CD14-positive monocyte (primary cell): ENCODE data around the gene IFT74. TPM values are rescaled to one million over a fixed set of nuclear protein-coding genes. Genes with fewer than 3 reads are reported as not detected.

Experiments used
- DNase-seq, 3 donors: peaks; one replicate each; pipeline ENCODE4 v3.0.0-alpha.2; 2011 to 2022
- H2AFZ ChIP-seq: 2 replicates; pipeline ENCODE4 v1.6.0; 2012; ENCODE audit warnings: mild to moderate bottlenecking, low read depth, low read length, inconsistent platforms; ENCODE audit not compliant: insufficient read depth, poor library complexity, severe bottlenecking
- H3K27ac ChIP-seq, 2 donors: 1 replicate in 1 of 2; 2 replicates in 1 of 2; pipeline ENCODE4 v1.5.1; 2012 to 2013; ENCODE audit warnings: low read length in 2 of 2, control low read depth in 1 of 2, inconsistent platforms in 1 of 2, low read depth in 1 of 2, mild to moderate bottlenecking in 1 of 2
- H3K27me3 ChIP-seq, 2 donors: one replicate each; pipeline versions ENCODE4 v1.6.0 to v1.6.1; 2011 to 2013; ENCODE audit warnings: low read length in 2 of 2; ENCODE audit not compliant: control insufficient read depth in 2 of 2, insufficient read depth in 2 of 2
- H3K36me3 ChIP-seq, 2 donors: replicated peaks in 1 of 2; 1 replicate in 1 of 2; 2 replicates in 1 of 2; pipeline versions ENCODE4 v1.5.1 to v1.6.1; 2012 to 2013; ENCODE audit warnings: low read length in 2 of 2, control low read depth in 1 of 2, inconsistent platforms in 1 of 2, mild to moderate bottlenecking in 1 of 2; ENCODE audit not compliant: insufficient read depth in 2 of 2, control insufficient read depth in 1 of 2
- H3K4me1 ChIP-seq, 2 donors: 1 replicate in 1 of 2; 2 replicates in 1 of 2; pipeline versions ENCODE4 v1.5.1 to v1.6.1; 2012 to 2013; ENCODE audit warnings: low read length in 2 of 2, control low read depth in 1 of 2, inconsistent platforms in 1 of 2, mild to moderate bottlenecking in 1 of 2, moderate library complexity in 1 of 2; ENCODE audit not compliant: insufficient read depth in 2 of 2, control insufficient read depth in 1 of 2
- H3K4me2 ChIP-seq: replicated peaks from 2 replicates; pipeline ENCODE3; 2012; ENCODE audit warnings: low read length, moderate library complexity, mild to moderate bottlenecking; ENCODE audit not compliant: poor library complexity, severe bottlenecking; ENCODE audit errors: extremely low read depth
- H3K4me3 ChIP-seq, 3 experiments: fragments of 200-600 bp in 1 of 3; sonication (generic) in 1 of 3; replicated peaks in 1 of 3; 1 replicate in 2 of 3; 2 replicates in 1 of 3; pipeline ENCODE4 v1.5.1; 2011 to 2013; ENCODE audit warnings: low read length in 3 of 3, mild to moderate bottlenecking in 3 of 3, control low read depth in 2 of 3, low read depth in 2 of 3, inconsistent platforms in 1 of 3, moderate library complexity in 1 of 3
- H3K79me2 ChIP-seq: 2 replicates; pipeline ENCODE4 v1.6.0; 2012; ENCODE audit warnings: mild to moderate bottlenecking, control low read depth, inconsistent platforms, low read length, moderate library complexity; ENCODE audit not compliant: insufficient read depth
- H3K9ac ChIP-seq: 2 replicates; pipeline ENCODE4 v1.6.0; 2017; ENCODE audit warnings: low read length, mild to moderate bottlenecking; ENCODE audit not compliant: insufficient read depth, poor library complexity, severe bottlenecking
- H3K9me3 ChIP-seq, 2 donors: replicated peaks in 1 of 2; 1 replicate in 1 of 2; 2 replicates in 1 of 2; pipeline versions ENCODE4 v1.5.1 to v1.6.1; 2012 to 2013; ENCODE audit warnings: low read length in 2 of 2, control low read depth in 1 of 2; ENCODE audit not compliant: control insufficient read depth in 1 of 2, insufficient read depth in 1 of 2
- H4K20me1 ChIP-seq: 2 replicates; pipeline ENCODE4 v1.6.0; 2012; ENCODE audit warnings: mild to moderate bottlenecking, low read length, control low read depth, moderate library complexity; ENCODE audit not compliant: insufficient read depth
- H3K27ac Mint-ChIP-seq, 7 donors: one replicate each; pipeline ENCODE4 v1.8.0; 2020; ENCODE audit warnings: mild to moderate bottlenecking in 7 of 7, mixed read lengths in 7 of 7, moderate library complexity in 6 of 7, inconsistent platforms in 2 of 7
- H3K27me3 Mint-ChIP-seq, 3 donors: one replicate each; pipeline ENCODE4 v1.8.0; 2021 to 2022; ENCODE audit warnings: low read depth in 3 of 3, mild to moderate bottlenecking in 3 of 3, mixed read lengths in 3 of 3, moderate library complexity in 3 of 3, inconsistent platforms in 1 of 3
- H3K36me3 Mint-ChIP-seq, 2 donors: one replicate each; pipeline ENCODE4 v1.8.0; 2020; ENCODE audit warnings: mixed read lengths in 2 of 2, inconsistent platforms in 1 of 2, mild to moderate bottlenecking in 1 of 2
- H3K4me1 Mint-ChIP-seq: one replicate; pipeline ENCODE4 v1.8.0; 2020; ENCODE audit warnings: mild to moderate bottlenecking, mixed read lengths
- H3K4me3 Mint-ChIP-seq, 2 donors: one replicate each; pipeline ENCODE4 v1.8.0; 2020; ENCODE audit warnings: mild to moderate bottlenecking in 2 of 2, mixed read lengths in 2 of 2, moderate library complexity in 1 of 2
- H3K9me3 Mint-ChIP-seq, 7 donors: one replicate each; pipeline ENCODE4 v1.8.0; 2020 to 2022; ENCODE audit warnings: mixed read lengths in 7 of 7, mild to moderate bottlenecking in 6 of 7, moderate library complexity in 6 of 7, inconsistent platforms in 2 of 7
- CTCF ChIP-seq: fragments of 200-600 bp; IDR thresholded peaks from one replicate; pipeline ENCODE4 v1.8.0; 2022; ENCODE audit warnings: antibody characterized with exemption, mild to moderate bottlenecking
- WGBS: methylation state at CpG from one replicate; pipeline ENCODE4 v1.1.5; 2013; ENCODE audit warnings: missing lambda C conversion rate; ENCODE audit not compliant: insufficient coverage; 5-methylcytosine and 5-hydroxymethylcytosine counted together
- intact Hi-C, 2 donors: fragments of 100-400 bp; cut with micrococcal nuclease; formaldehyde crosslinking; loops; one replicate each; pipeline versions ENCODE4 v1.15.0 to v1.15.1; 2023
- polyA plus RNA-seq, 3 donors: library from polyadenylated mRNA; depleted of rRNA in 1 of 3; unstranded in 2 of 3; stranded (reverse) in 1 of 3; fragments of 300-500 nt in 2 of 3; fragments of >200 nt in 1 of 3; fragmentation: Illumina TruSeq in 2 of 3; gene quantifications; 1 replicate in 2 of 3; 2 replicates in 1 of 3; pipeline ENCODE4 v1.2.3, GENCODE V29; 2012 to 2021

IFT74 gene
- polyA plus RNA-seq, 3 donors: 2.6 to 6.0 (median 3.7) TPM

DNA sequence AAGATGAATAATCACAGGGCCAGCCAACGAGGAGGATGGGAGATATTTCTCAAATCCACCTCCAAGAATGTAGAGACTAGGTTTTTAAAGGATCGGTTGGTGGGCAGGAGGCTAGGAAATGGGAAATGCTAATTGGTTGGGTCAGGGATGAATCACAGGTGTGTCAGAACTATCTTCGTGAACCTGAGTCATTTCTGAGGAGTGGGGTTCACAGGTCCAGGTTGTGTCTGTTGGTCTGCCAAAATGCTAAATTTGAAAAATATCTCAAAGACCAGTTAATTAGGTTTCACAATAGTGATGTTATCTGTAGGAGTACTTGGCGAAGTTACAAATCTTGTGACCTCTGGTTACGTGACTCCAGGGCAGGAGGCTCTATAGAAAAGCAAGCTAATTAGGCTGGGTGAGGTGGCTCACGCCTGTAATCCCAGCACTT, 6.6 kb upstream of the IFT74 start:
- H3K36me3 ChIP-seq: no peaks in the 10 kb centered on the region
- no peak for DNase-seq
- intact Hi-C loops: loop anchor here (5.0 kb wide), 1 partner anchor 57 kb away; the partner anchor contains the start of gene CAAP1 (in 2 of the 2)
- WGBS: 100% methylated on average over 1 of the region's 6 CpGs
- H4K20me1 ChIP-seq: no peaks in the 10 kb centered on the region
- TF ChIP-seq CTCF: no peak
- H3K27me3 ChIP-seq: no peaks in the 10 kb centered on the region
- peaks cover 29 to 39% of the 10 kb centered on the region in 2 donors for H3K4me1 ChIP-seq
- no peak overlapping the region for H3K4me2 ChIP-seq
- Mint-ChIP-seq H3K4me1 (peaks cover 35% of the 10 kb centered on the region), H3K4me3 (no peak overlapping the region), H3K27me3 (peaks cover 0 to 1% (median 0%) of the 10 kb centered on the region in 3 donors), H3K27ac (no peak overlapping the region), H3K9me3 (no peaks in the 10 kb centered on the region), H3K36me3 (no peaks in the 10 kb centered on the region)
- no peak overlapping the region for H3K4me3 ChIP-seq
- H3K9ac ChIP-seq: no peak overlapping the region
- no peaks in the 10 kb centered on the region for H3K9me3 ChIP-seq
- peaks cover 23% of the 10 kb centered on the region for H3K79me2 ChIP-seq
- no peak overlapping the region for H3K27ac ChIP-seq
- no peak overlapping the region for H2AFZ ChIP-seq

DNA sequence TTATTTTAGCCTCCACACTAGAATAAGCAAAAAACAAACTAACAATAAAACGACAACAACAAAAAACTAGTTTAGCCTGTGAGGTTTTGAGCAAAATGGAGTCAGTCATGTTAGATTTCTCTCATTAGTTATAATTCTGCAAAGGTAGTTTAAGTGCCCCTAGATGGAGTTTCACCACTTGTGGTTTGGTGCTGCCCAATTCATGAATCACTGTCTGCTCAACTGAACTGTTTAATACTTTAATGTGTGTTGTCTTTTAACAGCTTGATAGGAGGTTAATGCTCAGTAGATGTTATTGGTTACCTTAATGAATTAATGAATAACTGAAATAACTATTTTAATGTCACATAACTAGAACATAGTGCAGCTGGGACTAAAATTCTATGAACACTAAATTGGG, 5.7 kb upstream of the IFT74 start:
- Histone ChIP-seq H3K79me2 (peaks cover 15% of the 10 kb centered on the region), H2AFZ (no peak overlapping the region), H3K36me3 (no peaks in the 10 kb centered on the region), H3K4me1 (peaks cover 36 to 39% of the 10 kb centered on the region in 2 donors), H3K4me2 (no peak overlapping the region), H3K27ac (no peak overlapping the region), H3K27me3 (no peaks in the 10 kb centered on the region), H3K9ac (no peak overlapping the region), H4K20me1 (no peaks in the 10 kb centered on the region), H3K9me3 (no peaks in the 10 kb centered on the region), H3K4me3 (no peak overlapping the region)
- WGBS: no CpG with 5 or more reads among the region's 1 CpG
- intact Hi-C loops: no loop called here
- Mint-ChIP-seq H3K9me3 (no peaks in the 10 kb centered on the region), H3K4me1 (peaks cover 34% of the 10 kb centered on the region), H3K36me3 (no peaks in the 10 kb centered on the region), H3K27ac (no peak overlapping the region), H3K4me3 (no peak overlapping the region), H3K27me3 (peaks cover 0 to 1% (median 0%) of the 10 kb centered on the region in 3 donors)
- no peak for TF ChIP-seq CTCF
- no peak for DNase-seq
